ENCODE measurements around the gene USP5.

Gene USP5

GRCh38 chr12:6851921-6852650 is at the start of gene USP5:
TSS of gene USP5 (plus strand) at chr12:6852150. CDS start at chr12:6852180, 30 bp downstream.
- peak; percentile 97 for DNase-seq

GRCh38 chr12:6807170-6807569 is 44.8 kb upstream of the USP5 start:
- no peak for DNase-seq

GRCh38 chr12:6809056-6809455 is 42.9 kb upstream of the USP5 start:
- no peak for DNase-seq

- DNase-seq = no peak
Measured at GRCh38 chr12:6810758-6811157, 41.2 kb upstream of the USP5 start.

DNA sequence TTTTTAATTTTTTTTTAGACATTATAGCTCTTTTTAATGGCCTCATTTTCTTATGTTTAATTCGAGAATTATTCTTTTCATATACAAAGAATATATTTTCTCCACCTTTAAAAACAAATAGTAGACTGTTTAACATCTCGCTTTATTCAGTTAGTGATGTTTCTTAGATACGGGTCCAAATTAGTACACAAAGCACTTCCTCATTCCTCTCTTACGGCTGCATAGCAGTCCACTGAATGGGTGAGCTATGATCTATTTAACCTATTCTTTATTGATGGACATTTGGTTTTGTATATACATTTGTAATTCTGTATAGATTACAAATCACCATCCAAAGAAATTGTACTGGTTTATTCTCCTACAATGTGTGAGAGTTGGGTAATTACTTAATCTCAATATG is 38.6 kb upstream of the USP5 start:
- DNase-seq = no peak

DNA sequence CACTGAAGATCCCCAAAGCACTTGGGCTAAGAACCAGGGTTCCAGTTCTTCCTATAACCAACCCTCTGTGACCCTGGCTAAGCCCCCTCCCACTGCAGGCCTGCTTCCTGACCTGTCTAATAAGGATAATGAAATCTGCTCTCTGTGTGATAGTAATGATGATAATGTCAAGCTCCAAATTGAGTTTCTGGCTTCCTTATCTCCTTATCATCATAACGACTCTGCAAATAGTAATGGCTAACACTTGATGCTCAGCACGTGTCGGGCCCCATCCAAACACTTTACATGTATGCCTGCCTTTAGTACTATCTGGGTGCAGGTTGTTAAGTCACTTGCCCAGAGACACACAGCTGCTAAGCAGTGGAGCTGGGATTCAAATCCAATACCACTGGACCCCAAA is 35.4 kb upstream of the USP5 start:
- no peak for DNase-seq

DNA sequence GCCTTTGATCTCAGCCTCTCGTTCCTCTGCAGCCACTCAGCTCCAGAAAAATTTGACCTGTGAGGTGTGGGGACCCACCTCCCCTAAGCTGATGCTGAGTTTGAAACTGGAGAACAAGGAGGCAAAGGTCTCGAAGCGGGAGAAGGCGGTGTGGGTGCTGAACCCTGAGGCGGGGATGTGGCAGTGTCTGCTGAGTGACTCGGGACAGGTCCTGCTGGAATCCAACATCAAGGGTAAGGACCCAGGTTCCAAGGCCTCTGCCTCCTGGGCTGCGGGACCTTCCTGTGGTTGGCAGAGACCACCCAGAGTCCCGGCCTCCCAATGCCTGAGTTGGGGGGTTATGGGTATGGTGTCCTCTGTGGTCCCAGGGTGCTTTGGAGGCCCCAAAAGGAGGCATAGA is 34.9 kb upstream of the USP5 start:
- DNase-seq = no peak

GRCh38 chr12:6817662-6818157 is 34.2 kb upstream of the USP5 start:
- DNase-seq = no peak

DNA sequence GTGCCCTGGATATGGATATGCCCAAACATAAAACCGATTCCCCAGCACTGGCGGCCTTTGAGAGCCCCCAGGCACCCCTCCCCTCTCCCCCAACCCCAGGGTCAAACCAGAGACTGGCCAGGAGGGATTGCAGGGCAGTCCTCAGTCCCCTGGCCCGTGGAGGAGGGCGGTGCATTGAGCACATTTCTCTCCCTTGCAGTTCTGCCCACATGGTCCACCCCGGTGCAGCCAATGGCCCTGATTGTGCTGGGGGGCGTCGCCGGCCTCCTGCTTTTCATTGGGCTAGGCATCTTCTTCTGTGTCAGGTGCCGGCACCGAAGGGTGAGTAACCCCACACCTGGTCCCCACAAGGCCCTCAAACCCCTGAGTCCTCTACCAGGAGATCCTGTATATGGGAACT is 33.7 kb upstream of the USP5 start:
- no peak for DNase-seq

DNA sequence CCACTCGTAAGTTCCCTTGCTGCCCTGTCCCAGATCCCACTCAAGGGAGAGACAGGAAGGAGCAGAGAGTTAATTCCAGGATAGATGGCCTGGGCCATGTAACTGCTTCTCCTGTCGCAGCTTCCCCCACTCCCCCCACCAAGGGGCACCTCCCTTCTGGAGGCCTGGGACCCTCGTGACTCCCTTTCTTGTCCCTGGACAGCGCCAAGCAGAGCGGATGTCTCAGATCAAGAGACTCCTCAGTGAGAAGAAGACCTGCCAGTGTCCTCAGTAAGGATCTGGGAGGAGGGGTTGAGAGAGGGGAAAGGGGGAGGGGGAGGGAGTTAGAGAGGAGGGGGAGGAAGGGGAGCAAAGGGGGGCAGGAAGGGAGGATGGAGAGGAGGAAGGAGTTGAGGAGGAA is 33.3 kb upstream of the USP5 start:
- DNase-seq = no peak

- DNase-seq = no peak
Measured at GRCh38 chr12:6819106-6820030, 32.6 kb upstream of the USP5 start.

GRCh38 chr12:6820166-6820565 is 31.8 kb upstream of the USP5 start:
- no peak for DNase-seq

- no peak for DNase-seq
Measured at GRCh38 chr12:6821591-6822425, 30.1 kb upstream of the USP5 start, which contains the start of gene GPR162. TSS of gene GPR162 (plus strand) at chr12:6821821. CDS start at chr12:6823899, 2,078 bp downstream.

DNA sequence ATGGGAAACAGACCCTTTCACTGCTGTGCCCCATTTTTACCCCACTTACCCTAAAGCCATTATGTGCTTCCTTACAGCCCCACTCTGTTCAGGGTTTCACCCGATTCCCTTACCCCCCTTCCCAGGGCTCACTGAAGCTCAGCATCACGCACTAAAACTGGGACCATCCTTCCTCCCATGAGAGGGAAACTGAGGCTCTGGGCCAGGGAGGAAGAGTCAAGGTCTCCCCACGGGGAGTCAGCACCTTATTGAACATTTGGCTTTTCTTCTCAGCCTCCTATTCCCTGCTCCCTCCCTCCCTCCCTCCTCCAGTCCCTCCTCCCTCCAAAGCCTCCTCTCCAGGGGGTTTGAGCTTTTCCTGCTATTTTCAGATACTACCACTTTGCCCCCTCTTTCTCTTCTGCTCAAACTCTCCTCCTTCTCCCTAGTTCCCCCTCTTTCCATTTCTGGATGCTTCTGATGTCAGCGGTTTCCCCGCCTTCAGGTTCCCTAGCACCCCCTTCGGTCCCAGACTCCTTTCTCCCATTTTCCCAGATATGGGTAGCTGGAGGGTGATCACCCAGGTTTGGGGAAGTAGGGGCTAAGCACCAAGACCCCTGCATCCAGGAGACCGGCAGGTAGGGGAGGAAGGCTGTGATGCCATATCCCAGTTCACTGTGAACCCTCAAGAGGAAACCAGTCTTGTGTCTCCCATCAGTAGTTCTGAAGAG is 29.4 kb upstream of the USP5 start:
- no peak for DNase-seq

DNA sequence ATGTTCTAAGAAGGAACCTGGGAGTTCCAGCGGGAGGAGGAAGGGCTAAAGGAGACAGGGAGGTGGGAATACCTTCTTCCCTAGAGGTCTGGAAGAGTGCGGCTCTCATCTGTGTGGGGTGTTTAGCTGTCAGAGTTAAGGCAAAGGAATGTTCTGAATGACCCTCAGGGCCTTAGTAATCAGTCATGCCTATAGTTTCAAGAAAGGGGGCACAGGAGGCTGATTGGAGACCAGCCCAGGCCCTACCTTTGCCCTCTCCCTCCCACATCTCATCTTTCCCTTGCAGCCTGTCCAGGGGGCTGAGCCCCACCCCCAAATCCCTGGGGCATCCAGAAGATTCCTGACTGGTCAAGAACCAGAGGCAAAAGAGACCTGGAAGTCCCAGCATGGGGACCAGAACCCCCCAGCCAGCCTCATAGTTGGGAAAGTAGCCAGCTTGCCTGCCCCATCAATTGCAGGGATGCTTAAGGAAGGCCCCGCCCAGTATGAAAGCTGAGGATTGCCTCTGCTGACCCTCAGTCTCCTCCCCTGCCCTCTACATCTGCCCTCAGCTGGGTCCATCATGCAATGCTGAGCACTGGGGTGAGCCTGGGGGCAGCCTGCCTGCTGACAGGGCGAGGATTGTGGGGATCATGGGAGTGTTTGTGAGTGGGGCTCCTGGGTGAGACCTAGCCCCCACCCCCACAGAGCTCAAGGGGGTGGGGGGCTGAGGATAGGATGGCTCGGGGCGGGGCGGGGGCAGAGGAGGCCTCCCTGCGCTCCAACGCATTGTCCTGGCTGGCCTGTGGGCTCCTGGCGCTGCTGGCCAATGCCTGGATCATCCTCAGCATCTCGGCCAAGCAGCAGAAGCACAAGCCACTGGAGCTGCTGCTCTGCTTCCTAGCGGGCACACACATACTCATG is 28.5 kb upstream of the USP5 start:
- DNase-seq = no peak

DNA sequence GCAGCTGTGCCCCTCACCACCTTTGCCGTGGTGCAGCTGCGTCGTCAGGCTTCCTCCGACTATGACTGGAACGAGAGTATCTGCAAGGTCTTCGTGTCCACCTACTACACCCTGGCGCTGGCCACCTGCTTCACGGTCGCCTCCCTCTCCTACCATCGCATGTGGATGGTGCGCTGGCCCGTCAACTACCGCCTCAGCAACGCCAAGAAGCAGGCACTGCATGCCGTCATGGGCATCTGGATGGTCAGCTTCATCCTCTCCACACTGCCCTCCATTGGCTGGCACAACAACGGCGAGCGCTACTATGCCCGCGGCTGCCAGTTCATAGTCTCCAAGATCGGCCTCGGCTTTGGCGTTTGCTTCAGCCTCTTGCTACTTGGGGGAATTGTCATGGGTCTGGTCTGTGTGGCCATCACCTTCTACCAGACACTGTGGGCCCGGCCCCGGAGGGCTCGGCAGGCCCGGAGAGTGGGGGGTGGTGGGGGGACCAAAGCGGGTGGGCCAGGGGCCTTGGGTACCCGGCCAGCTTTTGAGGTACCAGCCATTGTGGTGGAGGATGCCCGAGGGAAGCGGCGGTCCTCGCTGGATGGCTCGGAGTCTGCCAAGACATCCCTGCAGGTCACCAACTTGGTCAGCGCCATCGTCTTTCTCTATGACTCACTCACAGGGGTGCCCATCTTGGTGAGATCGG is 27.7 kb upstream of the USP5 start:
- no peak for DNase-seq

- no peak for DNase-seq
Measured at GRCh38 chr12:6824901-6825381, 27.0 kb upstream of the USP5 start.

- peak; percentile 76 for DNase-seq
Measured at GRCh38 chr12:6825398-6826124, 26.4 kb upstream of the USP5 start.

GRCh38 chr12:6826125-6826733 is 25.7 kb upstream of the USP5 start:
- DNase-seq = no peak
